ENCODE data around the gene PWWP2B.

Gene PWWP2B

DNA sequence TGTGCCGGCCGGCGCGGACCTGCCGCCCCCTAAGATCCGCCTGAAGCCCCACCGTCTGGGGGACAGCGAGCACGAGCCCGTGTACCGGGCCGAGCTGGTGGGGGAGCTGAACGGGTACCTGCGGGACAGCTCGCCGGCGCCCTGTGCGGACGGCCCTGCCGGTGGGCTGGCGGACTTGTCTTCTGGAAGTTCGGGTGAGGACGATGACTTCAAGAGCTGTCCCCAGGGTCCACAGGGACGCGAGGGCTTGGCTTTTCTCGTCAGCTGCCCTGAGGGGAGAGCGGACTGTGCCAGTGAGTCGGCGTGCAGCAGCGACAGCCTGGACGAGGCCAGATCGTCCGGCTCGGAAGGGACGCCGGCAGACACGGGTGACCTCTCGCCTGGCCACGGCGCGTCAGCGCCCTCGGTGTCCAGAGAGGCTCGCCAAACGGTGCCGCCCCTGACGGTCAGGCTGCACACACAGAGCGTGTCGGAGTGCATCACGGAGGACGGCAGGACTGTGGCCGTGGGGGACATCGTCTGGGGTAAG is 8.5 kb downstream of the PWWP2B start:
- H3K4me3 ChIP-seq (ENCODE audit: low read length) = no peak overlapping the region
- TF ChIP-seq, protein P1, sequence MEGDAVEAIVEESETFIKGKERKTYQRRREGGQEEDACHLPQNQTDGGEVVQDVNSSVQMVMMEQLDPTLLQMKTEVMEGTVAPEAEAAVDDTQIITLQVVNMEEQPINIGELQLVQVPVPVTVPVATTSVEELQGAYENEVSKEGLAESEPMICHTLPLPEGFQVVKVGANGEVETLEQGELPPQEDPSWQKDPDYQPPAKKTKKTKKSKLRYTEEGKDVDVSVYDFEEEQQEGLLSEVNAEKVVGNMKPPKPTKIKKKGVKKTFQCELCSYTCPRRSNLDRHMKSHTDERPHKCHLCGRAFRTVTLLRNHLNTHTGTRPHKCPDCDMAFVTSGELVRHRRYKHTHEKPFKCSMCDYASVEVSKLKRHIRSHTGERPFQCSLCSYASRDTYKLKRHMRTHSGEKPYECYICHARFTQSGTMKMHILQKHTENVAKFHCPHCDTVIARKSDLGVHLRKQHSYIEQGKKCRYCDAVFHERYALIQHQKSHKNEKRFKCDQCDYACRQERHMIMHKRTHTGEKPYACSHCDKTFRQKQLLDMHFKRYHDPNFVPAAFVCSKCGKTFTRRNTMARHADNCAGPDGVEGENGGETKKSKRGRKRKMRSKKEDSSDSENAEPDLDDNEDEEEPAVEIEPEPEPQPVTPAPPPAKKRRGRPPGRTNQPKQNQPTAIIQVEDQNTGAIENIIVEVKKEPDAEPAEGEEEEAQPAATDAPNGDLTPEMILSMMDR (conservative IDR thresholded peaks at IDR 0.05; ENCODE audit: low read depth, low read length) = no peak
- no peak for DNase-seq (ENCODE audit: low read depth)

DNA sequence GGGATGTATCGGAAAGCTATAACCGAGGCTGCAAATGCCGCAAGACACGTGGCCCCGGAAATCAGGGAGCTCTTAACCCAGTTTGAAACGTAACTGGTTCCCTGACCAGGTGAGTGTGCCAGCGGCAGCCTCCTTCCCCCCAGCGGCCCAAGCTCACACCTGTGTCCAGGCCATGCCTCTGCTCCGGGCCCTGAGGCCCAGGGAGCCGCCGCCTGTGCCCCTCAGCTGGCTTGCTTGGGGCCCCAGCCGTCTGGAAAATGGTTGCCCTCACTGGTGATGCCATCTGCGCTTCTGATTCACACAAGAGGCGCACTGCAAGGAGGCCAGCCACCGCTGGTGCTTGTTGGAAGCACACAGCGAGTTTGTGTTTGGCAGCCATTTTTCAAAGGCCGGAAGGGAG is 9.2 kb downstream of the PWWP2B start:
- DNase-seq (ENCODE audit: low read depth) = no peak
- TF ChIP-seq, protein P1 (conservative IDR thresholded peaks at IDR 0.05; ENCODE audit: low read depth, low read length) = no peak
- H3K4me3 ChIP-seq (ENCODE audit: low read length) = no peak overlapping the region

DNA sequence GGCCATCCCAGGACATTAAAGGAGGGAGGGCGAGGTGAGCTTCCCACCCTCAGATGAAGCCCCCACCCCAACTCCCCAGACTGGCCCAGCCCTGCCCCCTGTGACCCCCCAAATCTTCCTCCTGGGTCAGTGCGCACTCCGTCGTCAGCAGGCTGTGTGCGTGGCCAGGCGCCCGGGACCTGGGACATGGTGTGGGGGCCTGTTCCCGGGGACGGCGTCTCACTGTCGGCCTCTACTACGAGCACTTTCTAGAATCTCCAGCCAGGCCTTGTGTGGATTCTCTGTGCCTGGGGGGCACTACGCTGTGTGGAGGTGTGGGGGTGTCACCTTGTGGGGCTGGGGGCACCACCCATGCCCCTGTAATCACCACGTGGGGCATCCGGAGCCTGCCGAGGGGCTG is 9.8 kb downstream of the PWWP2B start:
- TF ChIP-seq, protein P1 (conservative IDR thresholded peaks at IDR 0.05; ENCODE audit: low read depth, low read length) = no peak
- H3K4me3 ChIP-seq (ENCODE audit: low read length) = no peak overlapping the region
- no peak for DNase-seq (ENCODE audit: low read depth)

DNA sequence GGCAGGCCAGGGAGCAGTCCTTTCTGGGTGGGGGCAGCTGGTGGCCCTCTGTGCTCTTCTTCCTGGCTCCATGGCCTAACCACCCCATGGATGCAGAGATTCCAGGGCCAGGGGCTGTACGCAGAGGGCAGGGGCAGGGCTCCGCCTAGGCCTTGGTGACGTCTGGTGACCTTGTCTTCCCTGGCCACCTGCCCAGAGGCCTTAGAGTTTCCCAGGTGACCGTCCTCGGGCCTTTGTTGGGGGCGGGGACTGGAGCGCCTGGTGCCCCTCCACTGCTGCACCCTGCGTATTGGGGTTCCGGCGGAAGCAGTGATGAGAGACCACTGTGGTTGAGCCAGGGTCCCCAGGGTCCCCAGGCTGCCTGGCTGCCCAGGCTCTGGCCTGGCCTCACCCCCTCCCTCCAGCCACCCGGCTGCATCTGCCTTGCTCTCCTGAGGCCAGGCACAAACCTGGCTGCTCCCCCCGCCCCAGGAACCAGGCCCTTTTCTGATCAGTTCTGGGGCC is 10.3 kb downstream of the PWWP2B start:
- H3K4me3 ChIP-seq (ENCODE audit: low read length) = no peak overlapping the region
- DNase-seq (ENCODE audit: low read depth) = no peak
- TF ChIP-seq, protein P1 (conservative IDR thresholded peaks at IDR 0.05; ENCODE audit: low read depth, low read length) = no peak

DNA sequence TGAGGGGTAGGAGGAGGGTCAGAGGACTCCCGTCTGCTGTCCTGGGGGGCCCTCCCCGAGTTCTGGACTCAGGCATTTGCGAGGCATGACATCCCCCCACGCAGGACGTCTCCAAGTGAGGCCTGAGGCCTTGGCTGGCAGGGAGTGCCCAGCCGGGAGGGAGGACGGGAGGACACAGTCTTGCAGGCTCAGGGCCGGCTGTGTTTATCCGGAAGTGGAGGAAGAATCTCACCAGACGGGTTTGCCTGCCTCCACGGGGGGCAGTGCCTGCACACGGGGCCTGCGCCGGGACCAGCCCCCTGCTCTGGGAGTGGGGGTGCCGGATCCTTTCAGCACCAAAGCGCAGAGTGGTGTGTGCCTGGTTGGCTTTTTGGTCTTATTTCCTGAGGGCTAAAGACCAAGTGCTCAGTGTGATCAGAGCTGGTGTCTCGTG is 10.9 kb downstream of the PWWP2B start:
- no peak overlapping the region for H3K4me3 ChIP-seq (ENCODE audit: low read length)
- TF ChIP-seq, protein P1 (conservative IDR thresholded peaks at IDR 0.05; ENCODE audit: low read depth, low read length) = no peak
- DNase-seq (ENCODE audit: low read depth) = no peak

DNA sequence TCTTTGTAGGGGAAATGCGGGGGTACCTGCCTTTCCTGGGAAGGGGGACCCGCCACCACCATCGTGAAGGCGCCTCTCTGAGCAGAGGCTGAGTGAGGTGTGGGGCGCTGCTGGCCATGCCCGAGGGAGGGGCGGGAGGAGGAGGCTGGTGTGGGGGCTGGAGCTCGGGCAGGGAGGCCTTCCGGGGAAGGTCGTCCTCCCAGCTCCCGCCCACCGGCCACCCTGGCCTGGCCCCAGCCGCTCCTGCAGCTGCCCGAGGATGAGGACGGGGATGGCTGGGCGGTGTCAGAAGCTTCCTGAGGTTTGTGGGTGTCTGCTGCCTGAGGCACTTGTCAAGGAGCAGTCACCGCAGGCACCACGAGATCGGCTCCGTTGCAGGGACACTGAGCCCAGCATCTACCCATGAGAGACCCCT is 11.4 kb downstream of the PWWP2B start:
- TF ChIP-seq, protein P1 (conservative IDR thresholded peaks at IDR 0.05; ENCODE audit: low read depth, low read length) = no peak
- no peak overlapping the region for H3K4me3 ChIP-seq (ENCODE audit: low read length)
- no peak for DNase-seq (ENCODE audit: low read depth)
